HG03442 (cell line): ENCODE results near the gene WTAP.
"Not testable (repeated sequence)": the region's sequence is repeated elsewhere in the genome, so short reads cannot be mapped to it uniquely, and the experiment has no call there.

Experiments used
- ATAC-seq: cut with Tn5 transposase; IDR thresholded peaks from one replicate; pipeline ENCODE4 v1.9.1; 2021; ENCODE audit warnings: mild to moderate bottlenecking, moderate library complexity; ENCODE audit not compliant: unreplicated experiment

The WTAP gene

DNA sequence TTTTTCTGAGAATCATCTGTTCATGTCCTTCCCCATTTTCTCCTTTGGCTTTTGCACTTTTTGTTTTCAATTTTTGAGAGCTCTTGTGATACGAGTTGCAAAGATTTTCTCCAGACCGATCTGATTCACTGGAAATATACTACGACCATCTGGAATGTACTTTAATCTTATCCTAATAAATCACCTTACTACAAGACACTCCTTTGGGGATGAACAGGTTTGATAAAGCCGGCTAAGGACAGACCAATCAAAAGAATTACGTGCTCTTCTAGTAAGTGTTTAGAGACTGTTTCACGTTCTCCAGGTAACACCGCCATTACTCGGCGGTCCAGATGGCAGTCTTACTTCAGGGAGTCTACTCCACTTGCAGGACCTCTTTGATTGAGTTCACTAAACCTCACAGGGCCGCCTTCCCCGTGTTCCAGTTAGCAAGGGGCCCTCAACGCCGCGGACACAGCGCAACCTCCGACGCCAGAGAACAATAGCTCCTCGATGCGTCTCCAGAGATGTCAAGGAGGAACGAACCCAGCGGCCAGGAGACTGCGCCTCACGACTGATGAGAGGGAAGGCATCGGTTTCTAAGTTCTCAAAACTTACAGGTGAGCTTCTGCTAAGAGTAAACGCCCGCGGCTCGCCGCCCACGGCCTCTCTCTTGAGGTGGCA is 920 bp upstream of the WTAP start:
- ATAC-seq: no peak

DNA sequence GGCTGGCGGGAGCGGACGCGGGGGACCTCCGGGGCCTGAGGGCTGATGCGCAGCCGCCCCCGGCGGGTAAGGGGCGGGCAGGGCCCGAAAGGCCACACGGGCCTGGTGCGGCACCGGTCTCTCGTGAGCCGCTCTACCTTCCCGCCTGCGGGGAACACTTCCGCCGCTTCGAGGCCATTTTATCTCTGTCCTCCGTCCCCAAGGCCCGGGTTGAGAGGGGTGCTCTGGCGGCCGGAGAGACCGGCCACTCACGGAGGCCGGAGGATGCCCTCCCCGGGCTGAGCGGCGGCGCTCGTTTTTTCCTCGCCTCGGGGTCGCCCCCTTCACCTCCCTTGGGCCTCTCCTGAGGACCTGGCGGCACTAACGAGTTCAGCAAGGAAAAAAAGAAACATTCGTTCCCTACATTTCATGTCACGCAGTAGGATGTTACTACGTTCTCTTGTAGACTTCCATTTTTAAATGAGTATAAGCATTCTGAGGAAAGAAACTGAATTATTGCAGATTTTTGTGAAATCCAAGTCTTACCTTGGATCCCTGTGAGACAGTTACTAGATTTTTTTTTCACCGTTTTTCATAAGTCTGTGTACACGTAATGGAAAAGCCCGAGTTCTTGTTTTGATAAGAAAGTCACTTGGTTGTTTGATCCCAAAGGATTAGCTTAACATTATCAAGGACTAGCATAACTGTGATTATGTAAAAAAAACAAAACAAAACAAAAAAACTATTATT is 575 bp downstream of the WTAP start:
- ATAC-seq: peak; percentile 27

DNA sequence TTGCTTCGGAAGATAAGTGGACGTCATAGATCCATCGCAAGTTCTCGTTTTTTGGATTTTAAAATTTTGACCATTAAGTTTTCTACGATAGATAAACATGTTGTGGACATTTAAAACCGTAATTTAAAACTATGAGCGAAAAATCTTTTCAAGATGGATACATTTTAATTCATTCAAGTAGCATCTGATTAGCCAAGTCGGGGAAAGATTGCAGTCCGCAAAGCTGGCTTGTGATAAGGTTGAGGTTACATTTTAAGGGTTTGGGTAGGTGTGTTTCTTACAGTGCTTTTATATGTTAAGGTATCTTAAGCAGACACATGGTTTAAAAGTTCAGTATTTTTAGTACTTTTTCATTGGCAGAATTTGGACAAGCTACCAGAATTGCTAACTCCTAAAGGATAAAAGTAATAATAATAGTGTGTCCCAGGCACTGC is 1.2 kb downstream of the WTAP start:
- ATAC-seq: no peak

DNA sequence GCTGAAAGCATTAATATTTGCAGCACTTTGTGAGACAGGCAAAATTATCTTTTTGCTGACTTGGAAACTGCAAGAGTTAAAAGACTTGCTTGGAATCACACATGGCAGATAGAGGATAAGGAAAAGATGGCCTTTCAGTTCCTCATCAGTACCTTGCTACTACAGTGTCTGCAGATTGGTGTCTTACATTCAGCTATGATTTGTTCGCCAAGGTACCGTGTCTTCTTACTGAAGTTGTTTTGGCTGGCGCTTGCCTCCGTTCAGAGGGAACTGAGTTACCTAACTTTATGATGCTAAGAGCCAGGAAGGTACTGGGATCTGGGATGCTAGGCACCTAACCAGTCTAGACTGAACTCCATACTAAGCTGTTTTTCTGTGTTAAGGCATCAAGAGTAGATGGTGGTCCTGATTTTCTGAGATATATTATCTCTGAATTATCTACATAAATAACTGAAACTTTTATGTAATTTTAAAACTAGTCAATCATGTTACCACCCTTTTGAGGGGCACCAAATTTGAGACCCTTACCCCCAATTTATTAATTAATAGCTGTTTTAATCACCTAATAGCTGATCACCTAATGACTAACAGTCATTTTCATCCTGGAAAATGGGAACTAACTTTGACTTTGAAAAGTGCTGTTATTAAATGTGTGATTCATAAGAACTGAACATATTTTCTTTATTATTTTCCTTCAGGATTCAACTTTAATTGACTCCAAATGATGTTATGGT is 2.5 kb downstream of the WTAP start:
- ATAC-seq: no peak

DNA sequence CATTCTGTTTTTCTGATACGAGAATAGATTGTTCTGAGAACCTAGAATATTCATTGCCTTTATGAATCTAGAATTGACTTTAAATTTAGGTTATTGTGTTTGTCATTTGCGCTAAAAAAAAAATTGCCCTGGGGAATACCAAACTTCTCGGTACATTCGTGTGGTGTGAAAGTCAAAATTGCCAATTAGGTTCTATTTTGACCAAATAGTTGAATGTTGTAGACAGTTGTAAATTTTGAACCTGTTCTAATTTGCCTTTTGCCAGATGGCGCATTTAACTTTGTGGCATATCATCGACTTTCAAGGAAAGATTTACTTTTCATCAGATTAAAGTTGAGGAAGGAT is 3.0 kb downstream of the WTAP start:
- ATAC-seq: no peak

DNA sequence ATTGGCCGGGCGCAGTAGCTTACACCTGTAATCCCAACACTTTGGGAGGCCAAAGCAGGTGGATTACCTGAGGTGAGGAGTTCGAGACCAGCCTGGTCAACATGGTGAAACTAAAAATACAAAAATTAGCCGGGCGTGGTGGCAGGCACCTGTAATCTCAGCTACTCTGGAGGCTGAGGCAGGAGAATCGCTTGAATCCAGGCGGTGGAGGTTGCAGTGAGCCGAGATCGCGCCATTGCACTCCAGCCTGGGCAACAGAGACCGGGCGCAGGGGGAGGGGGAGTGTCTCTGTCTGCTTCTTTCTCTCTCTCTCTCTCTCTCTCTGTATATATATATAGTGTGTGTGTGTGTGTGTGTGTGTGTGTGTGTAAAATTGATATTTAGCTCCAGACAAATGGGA is 5.2 kb downstream of the WTAP start:
- not testable (repeated sequence) for ATAC-seq

DNA sequence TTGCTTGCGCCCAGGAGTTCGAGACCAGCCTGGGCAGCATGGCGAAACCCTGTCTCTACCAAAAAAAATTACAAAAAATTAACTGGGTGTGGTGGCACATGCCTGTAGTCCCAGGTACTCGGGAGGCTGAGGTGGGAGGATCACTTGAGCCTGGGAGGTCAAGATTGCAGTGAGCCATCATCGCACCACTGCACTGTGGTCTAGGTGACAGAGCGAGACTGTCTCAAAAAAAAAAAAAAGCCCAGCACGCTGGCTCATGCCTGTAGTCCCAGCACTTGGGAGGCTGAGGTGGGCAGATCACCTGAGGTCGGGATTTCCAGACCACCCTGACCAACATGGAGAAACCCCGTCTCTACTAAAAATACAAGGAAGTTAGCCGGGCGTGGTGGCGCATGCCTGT is 6.1 kb downstream of the WTAP start:
- not testable (repeated sequence) for ATAC-seq

DNA sequence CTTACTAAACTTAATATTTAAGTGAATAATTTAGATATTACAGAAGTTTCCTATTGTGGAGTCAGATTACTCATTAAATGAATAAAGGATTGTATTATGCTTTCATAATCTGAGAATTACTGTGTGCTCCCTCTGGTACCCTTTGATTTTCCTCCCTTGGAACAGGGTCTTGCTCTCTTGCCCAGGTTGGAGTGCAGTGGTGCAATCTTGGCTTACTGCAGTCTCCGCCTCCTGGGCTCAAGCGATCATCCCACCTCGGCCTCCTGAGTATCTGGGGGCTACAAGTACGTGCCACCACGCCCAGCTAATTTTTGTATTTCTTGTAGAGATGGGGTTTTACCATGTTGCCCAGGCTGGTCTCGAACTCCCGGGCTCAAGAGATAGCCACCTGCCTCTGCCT is 9.6 kb downstream of the WTAP start:
- no peak for ATAC-seq

DNA sequence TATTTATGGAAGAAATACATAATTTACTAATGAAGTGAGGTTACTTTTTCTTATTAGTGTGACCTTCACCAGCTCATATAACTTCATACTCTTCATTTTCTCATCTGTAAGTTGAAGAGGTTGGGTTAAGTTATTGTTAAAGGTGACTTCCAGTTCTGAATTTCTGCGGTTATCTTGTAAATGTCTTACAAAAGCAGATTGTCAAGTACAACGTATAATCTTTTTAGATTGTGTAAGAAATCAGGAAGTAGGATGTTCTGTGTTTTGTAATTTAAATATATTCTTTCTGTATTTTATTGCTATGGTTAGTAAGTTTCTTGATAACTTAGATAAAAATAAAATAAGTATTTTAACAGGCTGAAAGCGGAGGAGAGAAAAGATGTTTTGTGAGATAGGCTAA is 12.0 kb downstream of the WTAP start:
- no peak for ATAC-seq

DNA sequence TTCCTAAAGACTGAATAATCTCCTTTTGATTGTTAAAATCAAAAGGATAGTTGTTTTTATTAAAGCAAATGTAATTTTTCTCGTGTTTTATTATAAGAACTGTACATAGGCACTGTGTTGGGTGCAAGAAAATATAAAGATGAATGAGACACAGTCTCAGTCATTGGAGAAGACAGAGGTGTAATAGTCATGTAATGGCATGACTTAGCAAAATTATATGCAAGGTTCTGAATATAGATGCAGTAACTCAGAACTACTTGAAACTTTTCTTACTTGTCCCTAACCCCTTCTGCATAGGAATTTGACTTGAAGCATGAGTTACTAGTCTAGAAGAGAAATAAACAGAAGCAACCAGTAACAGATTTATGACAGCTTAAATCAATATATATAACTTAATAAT is 14.9 kb downstream of the WTAP start:
- no peak for ATAC-seq

DNA sequence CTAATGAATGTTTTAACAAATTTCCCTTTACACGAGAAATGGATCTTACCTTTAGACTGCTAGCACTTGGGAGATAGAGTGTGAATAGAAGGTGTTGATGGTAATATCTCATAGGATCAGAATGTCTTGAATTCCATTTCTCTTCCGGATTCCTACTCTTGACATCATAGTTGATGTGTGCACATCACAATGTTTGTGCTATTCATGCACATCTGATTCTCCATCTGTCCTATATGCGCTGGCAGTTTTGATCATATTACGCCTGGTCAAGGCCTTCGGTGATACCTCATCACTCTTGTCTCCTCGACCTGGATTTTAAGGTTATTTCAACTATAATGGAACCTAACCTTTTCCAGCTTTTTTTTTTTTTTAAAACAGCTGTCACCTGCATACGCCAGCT is 17.8 kb downstream of the WTAP start:
- no peak for ATAC-seq

DNA sequence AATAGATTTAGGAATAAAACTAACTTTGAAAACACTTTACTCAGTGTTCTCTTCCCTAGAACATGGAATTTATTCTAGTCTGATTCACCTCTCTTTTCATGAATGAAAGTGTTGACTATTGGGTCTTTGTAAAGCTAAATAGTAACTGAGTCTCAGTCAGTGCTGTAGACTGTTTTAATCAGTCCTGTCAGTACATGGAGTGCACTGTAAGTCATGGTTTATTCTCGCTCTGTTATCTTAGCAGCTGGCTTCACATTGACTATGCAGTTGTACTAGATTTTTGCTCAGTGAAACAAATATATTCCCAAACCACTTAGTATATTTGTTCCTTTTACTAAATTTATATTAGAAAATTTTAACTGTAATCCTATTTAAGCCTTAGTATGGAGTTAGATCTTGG is 19.5 kb downstream of the WTAP start:
- ATAC-seq: no peak

DNA sequence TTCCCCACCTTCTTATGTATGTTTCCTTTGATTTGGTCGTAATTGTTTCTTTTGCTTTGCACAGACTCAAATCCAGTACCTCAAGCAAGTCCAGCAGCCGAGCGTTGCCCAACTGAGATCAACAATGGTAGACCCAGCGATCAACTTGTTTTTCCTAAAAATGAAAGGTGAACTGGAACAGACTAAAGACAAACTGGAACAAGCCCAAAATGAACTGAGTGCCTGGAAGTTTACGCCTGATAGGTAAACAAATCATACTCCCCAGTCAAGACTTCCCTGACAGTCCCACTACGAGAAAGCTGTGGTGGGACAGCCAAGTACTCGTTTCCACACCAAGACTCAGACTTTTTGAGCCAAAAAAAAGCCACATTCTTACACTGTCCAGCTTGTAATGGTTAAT is 20.8 kb downstream of the WTAP start:
- ATAC-seq: not testable (repeated sequence)

DNA sequence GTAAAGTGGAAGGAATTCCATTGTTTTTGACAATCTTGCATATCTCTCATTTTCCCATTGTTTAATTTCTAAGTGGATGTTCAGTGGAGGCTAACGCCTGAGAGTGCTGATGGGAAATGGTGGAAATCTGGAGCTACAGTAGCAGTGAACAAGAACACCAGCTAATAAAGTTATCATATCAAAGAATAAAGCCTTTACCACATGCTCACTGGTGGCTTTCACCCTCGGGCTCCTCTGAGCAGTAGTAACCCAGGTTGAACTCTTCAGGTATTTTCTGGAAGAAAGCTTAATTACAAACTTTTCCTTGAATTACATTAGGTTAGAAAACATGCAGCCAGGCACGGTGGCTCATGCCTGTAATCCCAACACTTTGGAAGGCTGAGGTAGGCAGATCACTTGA is 24.1 kb downstream of the WTAP start:
- no peak for ATAC-seq

DNA sequence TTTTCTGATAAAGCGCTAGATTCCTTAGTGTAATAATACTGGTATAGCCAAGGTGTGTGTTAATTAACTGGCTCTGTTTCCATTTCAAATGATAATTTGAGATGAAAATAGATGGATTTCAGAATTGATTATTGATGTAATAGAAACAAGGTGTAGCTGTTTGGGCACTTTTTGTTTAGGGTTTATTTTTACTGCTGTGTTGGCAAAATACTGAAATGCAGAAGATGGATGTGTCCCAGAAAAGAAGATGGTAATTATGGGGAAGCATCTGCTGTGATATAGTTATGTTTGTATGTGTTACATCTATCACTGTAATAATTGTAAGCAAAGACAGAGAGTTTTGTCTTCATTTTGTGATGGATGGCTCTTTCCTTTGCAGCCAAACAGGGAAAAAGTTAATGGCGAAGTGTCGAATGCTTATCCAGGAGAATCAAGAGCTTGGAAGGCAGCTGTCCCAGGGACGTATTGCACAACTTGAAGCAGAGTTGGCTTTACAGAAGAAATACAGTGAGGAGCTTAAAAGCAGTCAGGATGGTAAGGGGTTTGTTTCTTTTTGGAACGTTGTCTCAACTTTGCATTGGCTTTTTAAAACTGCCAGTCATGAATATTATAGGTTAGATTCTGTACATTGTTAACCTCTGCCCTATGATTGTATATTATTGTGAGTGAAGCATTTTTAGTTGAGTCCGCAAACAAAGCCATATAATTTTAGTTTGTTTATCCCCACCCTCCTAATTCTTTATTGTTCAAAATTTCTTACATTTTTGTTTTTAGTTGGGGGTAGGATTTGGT is 26.0 kb downstream of the WTAP start:
- no peak for ATAC-seq

DNA sequence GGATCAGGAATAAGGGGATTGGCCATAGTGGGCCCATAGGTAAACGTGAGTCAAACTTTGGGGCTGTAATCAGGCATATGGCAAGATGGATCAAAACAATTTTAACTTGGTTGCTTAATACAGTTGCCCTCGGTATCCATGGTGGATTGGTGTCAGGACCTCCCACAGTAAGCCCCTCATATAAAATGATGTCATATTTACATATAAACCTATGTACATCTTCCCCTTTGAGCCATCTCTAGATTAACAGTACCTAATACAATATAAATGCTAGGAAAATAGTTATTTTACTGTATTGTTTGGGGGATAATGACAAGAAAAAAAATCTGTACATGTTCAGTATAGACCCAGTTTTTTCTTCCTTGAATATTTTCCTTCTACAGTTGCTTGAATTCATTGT is 27.1 kb downstream of the WTAP start:
- ATAC-seq: no peak

DNA sequence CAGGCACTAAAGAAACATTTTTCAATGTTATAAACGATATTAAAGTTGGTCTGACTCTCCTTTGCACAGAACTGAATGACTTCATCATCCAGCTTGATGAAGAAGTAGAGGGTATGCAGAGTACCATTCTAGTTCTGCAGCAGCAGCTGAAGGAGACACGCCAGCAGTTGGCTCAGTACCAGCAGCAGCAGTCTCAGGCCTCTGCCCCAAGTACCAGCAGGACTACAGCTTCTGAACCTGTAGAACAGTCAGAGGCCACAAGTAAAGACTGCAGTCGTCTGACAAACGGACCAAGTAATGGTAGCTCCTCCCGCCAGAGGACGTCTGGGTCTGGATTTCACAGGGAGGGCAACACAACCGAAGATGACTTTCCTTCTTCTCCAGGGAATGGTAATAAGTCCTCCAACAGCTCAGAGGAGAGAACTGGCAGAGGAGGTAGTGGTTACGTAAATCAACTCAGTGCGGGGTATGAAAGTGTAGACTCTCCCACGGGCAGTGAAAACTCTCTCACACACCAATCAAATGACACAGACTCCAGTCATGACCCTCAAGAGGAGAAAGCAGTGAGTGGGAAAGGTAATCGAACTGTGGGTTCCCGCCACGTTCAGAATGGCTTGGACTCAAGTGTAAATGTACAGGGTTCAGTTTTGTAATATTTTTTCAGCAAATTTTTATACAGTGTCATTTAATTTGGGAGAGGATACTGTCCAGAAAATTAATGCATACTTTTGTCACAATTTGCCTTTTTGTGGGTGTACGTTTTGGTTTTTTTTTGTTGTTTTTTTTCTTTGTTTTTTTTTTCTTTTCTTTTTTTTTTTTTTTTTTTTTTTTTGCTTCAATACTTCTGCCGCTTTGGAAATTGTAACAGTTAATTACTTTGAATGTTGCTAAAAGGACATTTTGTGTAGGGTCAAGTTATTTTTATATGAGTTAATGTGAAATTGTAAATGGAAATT is 27.9 kb downstream of the WTAP start:
- no peak for ATAC-seq

DNA sequence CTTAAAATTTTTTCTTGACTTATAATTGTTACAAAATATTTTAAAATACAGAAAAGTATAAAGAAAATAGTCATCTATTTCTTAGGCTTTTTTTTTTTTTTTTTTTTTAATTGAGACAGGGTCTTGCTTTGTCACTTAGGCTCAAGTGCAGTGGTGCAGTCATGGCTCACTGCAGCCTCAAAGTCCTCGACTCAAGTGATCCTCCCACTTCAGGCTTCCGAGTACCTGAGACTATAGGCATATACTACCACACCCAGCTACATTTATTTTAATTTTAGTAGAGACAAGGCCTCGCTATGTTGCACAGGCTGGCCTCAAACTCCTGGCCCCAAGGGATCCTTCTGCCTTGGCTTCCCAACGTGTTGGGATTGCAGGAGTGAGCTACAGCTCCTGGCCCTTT is 29.2 kb downstream of the WTAP start:
- ATAC-seq: no peak

DNA sequence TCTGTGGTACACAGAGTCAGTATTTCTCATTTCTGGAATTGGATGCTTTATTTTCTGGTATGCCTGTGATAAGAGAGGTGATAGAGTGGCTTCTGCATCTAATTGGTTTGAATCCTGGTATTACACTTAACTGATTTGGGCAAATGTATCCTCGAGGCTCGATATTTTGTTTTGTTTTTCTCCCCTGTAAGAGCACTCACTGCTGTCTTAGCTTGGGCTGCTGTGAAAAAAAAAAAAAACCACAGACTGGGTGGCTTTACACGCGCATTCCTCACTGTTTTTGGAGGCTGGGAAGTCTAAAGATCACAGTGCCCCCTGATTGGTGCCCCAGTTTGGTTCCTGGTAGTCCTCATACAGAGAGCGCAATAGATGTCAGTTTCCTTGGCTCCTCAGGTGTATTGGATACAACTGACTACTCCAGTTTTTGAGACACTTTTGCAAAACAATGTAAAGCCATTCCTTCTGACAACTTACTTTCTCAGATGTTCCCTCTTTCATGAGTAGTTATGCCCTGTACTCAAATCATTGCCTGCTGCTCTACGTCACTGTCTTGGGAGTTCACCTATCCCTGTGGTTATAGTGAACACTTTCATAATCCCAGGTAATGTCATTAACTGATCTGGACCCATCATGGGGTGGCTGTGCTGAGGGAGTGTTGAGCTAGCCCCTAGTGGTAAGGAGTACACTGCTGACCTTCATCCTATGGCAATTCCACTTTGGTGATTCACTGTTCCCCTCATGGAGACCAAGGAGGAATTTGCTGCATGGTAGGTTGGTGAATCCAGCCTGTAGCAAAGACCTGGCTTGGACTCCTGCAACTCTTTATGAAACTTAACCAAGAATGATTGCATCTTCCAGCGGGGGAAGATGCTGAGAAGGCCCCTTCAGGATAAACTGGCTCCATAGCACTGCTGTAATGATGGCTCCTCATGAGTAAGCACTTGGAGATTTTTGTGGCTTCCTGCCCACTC is 31.0 kb downstream of the WTAP start:
- ATAC-seq: no peak
